HG03378 (cell line): ENCODE measurements around the gene AKR1C2.
"Not testable (repeated sequence)": the region's sequence is repeated elsewhere in the genome, so short reads cannot be mapped to it uniquely, and the experiment has no call there.

Experiments used
- ATAC-seq: cut with Tn5 transposase; IDR thresholded peaks from one replicate; pipeline ENCODE4 v1.9.1; 2021; ENCODE audit warnings: mild to moderate bottlenecking, moderate library complexity; ENCODE audit not compliant: unreplicated experiment

The AKR1C2 gene

DNA sequence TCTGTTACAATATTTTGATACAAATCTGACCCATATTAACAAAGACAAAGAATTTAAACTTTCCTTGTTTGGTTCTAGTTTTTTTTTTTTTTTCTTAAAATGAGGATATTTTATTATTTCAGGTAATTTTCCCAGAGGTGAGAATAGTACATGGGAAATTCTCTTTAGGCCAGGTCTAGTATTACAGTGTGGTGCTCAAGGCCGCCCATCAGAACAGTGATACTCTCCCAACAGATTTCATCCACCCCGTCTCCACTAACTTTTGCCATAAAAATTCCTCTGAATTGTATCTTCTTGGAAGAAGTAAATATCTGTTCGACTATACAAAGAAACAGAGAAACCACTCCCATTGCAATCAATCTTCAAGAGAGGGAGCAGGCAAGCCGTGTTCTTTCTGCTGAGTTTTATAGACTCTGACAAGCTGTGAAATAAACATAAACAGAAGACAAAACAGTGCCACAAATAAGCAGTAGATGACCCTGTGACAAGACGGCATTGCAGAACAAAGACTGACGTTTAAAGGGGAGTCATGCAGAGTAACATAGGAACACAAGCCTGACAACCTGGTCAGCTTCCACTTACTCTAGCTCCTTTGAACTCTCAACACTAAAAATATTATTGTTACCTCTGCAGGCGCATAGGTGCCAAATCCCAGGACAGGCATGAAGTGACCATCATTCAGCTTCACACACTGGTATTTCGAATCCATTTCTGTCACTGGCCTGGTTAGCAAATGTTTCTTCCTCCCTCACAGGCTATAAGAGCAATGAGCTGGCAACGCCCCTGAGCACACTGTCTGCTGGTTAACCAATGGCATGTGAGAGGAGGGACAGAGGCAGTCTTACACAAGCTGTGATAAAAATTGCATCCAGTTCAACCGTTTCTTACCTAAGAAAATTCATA, at the start of gene AKR1C2:
AKR1C2 (minus strand) TSS at position 731 of the 903 bp plus-strand sequence; CDS start at position 709, 22 bp downstream.
- not testable (repeated sequence) for ATAC-seq

DNA sequence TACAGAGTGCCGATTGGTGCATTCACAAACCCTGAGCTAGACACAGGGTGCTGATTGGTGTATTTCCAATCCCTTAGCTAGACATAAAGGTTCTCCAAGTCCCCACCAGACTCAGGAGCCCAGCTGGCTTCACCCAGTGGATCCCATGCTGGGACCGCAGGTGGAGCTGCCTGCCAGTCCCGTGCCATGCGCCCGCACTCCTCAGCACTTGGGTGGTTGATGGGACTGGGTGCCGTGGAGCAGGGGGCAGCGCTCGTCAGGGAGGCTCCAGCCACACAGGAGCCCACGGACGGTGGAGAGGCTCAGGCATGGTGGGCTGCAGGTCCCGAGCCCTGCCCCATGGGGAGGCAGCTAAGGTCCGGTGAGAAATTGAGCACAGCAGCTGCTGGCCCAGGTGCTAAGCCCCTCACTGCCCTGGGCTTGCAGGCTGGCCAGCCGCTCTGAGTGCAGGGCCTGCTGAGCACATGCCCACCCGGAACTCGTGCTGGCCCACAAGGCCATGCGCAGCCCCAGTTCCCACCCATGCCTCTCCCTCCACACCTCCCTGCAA, 49.4 kb upstream of the AKR1C2 start:
- not testable (repeated sequence) for ATAC-seq

DNA sequence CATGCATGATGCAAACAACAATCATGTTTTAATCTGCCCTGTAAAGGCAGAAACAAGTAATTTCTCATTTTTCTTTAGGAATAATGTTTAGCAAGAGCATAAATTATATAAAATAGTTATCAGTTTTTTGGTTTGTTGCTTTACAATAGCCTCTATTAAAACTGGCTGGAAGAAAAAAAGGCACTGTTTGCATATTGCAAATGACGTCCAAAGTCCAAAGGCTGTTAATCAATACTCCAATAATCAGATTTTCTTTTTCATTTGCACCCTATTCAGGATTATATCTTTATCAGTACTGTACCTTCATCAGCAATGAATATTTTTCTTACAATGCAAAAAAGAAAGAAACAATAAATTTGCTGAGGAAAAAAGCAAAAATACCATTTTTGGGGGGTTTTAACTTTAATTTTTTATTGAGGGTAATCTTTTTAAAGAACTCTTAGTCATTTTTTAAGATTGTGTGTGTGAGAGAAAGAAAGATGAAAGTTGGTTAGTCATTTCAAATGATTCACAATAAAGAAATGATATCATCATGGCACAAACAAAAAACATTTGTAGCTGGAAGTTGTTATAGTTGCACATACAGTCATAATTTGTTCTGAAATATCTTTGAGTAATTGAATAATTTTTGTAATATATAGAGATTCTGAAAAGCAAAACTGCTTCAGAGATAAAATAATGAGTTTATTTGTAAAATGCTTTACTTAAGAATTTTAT, 44.4 kb upstream of the AKR1C2 start:
- ATAC-seq = no peak

DNA sequence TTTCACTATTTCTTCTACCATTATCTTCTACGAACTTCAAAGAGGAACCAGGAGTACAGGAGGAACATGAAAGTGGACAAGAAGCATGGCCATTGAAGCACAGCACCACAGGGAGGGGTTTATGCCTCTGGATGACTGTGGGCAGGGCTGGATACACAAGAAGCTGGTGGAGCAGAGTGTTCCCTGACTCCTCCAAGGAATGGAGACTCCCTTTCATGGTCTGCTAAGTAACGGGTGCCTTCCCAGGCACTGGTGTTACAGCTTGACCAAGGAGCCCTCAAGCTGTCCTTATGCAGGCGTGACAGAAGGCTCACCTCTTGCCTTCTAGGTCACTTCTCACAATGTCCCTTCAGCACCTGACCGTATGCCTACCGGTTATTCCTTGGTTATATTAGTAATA, 43.4 kb upstream of the AKR1C2 start:
- ATAC-seq = not testable (repeated sequence)

GRCh38 chr10:5046410-5046809, 42.8 kb upstream of the AKR1C2 start:
- ATAC-seq = no peak

- ATAC-seq = no peak
These were observed 41.4 kb upstream of the AKR1C2 start for GRCh38 chr10:5045095-5045494.

- no peak for ATAC-seq
These were observed 40.1 kb upstream of the AKR1C2 start for GRCh38 chr10:5043716-5044115.

DNA sequence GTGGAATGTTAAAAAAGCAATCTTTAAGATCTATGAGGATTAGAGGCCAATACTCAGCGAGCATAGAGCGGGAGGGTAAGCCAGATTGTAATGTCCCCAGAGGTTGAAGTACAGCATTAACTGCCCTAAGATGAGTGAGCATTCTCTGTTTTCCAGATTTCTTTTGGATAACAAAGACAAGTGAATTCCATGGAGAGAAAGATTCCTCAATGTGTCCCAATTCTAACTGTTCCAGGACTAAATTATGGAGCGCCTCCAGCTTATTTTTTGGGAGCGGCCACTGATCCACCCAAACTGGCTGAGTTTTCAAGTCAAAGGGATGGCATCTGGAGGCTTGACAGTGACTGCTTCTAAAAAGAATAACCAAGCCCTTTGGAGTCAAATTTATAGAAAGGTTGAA, 39.3 kb upstream of the AKR1C2 start:
- no peak for ATAC-seq

DNA sequence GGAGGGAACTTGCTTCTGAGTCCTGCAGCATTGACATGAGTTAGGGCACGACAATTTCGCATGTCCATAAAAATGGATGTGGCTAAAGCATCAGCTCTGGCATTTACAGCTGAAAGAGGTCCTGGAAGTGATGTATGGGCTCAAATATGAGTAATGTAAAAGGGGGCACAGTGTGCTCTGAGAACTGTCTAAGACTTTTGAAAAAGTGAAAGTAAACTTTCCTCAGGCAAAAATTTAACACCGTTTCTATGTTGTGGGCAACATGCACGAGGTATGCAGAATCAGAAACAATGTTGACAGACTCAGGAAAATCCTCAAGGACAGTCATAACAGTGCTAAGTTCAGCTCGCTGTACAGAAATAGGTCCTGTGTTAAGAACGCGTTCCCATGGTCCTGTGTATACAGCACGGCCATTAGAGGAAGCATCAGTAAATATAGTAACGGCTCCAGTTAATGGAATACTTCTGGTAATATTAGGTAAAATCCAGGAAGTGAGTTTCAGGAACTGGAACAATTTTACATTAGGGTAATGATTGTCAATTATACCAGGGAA, 37.9 kb upstream of the AKR1C2 start:
- ATAC-seq = no peak

GRCh38 chr10:5040781-5041470, 37.3 kb upstream of the AKR1C2 start:
- ATAC-seq = no peak

GRCh38 chr10:5040010-5040673, 36.5 kb upstream of the AKR1C2 start:
- ATAC-seq = no peak

DNA sequence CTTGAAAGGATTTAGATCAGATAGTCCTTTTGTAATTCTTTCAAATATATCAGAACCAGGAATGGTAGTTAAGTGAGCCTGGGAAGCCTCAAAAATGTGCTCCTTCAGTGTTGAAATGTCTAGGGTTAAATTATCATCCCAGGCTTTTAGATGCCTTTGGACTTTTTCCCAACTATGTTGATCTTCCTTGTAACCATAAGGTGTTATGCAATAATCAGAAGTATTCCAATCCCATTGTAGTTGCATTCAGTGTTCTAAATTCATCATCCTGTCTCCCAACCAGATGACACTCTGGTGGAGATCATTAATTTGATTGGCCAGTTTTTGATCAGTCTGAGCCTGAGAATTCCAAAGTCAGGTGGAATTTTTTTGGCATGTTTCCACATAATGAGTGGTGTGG, 35.1 kb upstream of the AKR1C2 start:
- ATAC-seq = no peak

GRCh38 chr10:5038101-5038500, 34.4 kb upstream of the AKR1C2 start:
- ATAC-seq = no peak

DNA sequence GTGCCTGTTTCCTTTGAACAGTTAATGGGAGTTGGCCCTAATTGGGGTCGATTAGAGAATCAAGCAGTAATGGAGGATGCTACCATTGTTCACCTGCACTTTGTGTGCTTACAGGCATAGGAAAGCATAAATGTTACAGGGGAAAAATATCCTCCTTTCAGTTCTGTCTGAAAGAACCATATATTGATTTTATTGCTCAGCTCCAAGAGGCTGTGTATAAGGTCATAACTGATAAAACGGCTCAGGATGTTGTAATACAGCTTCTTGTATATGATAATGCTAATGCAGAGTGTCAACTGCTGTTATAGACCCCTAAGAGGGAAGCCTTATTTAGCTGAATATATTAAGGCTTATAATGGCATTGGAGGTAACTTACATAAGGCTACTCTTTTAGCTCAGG, 32.9 kb upstream of the AKR1C2 start:
- no peak for ATAC-seq

- ATAC-seq = no peak
These were observed 31.7 kb upstream of the AKR1C2 start for GRCh38 chr10:5035356-5035755.

GRCh38 chr10:5034588-5034987, 30.9 kb upstream of the AKR1C2 start:
- no peak for ATAC-seq

DNA sequence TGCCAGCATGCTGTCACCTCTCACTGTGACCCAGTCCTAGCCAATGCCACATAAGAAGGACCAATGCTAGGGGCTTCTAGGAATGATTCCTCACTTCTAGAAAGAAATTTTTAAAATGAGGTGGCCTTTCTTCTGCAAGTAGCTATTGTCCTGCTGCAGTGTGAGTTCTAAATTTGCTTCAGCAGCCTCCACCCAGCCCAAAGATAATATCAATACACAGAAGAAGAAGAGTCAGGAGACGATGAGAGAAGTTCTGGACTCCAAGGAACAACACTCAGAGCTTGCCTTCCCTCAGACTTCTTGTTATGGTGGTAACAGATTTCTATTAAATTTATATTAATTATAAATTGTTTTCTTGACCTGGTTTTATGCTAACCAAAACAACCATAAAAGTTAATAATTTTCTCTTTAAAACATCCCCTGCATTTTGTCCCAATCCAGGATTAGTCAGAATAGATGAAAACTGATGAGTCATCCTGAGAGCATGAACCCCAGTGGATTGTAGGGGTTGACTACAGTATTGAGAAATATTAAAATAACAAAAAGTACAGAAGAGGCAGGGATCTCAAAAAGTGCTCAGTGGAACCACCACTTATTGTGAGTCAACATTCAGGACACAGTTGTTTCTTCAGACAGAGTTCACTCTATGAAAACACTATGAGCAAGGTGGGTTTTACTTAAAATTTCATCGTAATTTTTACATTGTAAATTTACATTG, 29.6 kb upstream of the AKR1C2 start:
- no peak for ATAC-seq

DNA sequence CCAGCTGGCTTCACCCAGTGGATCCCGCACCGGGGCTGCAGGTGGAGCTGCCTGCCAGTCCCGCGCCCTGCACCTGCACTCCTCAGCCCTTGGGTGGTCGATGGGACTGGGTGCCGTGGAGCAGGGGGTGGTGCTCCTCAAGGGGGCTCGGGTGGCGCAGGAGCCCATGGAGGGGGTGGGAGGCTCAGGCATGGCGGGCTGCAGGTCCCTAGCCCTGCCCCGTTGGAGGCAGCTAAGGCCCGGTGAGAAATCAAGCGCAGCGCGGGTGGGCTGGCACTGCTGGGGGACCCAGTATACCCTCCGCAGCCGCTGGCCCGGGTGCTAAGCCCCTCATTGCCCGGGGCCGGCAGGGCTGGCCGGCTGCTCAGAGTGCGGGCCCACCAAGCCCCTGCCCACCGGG, 28.8 kb upstream of the AKR1C2 start:
- ATAC-seq = not testable (repeated sequence)

DNA sequence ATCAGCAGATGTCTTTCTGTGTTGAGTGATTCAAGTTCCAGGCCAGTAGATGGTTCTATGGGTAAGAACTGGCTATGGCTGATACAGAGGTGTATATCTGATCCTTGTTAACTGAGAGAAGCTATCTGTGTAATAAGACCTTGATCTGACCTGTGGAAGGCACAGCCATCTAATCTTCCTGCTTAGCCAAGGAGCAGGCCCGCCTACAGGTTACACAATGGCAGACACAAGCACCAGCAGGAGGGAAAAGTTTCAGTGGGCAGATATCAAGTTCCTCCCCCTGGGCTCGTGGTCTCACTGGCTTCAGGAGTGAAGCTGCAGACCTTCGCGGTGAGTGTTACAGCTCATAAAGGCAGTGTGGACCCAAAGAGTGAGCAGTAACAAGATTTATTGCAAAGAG, 27.9 kb upstream of the AKR1C2 start:
- ATAC-seq = not testable (repeated sequence)

DNA sequence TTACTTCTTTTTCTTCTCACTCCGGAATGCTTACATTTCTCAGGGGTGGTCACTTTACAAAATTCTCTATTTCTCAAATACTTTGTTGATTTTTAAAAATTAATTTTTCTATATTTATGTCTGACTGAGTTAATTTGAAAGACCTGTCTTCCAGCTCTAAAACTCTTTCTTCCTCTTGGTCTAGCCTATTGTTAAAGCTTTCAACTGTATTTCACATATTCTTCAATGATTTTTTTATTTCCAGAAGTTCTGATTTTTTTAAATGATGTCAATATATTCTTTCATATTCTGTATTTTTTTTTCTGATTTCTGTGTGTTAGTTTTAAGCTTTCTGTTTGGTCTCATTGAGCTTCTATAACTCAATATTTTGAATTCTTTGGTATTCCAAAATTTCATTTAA, 27.3 kb upstream of the AKR1C2 start:
- ATAC-seq = no peak
